Transverse colon (tissue), 4 donors: ENCODE results near the gene COA6. TPM values are rescaled to one million over a fixed set of nuclear protein-coding genes. Genes with fewer than 3 reads are reported as not detected.
A peak's percentile ranks its signal among the peaks of the same experiment; 100 is the strongest.
"Not testable (repeated sequence)": the region's sequence is repeated elsewhere in the genome, so short reads cannot be mapped to it uniquely, and the experiment has no call there.

ENCODE experiments used
- DNase-seq: peaks from one replicate; pipeline ENCODE4 v3.0.0-alpha.2; 2019
- H3K27ac ChIP-seq, 4 donors: fragments of 200-600 bp; sonication (generic); 2 replicates each; pipeline ENCODE4 v1.5.1; 2016 to 2018; ENCODE audit warnings: inconsistent platforms in 4 of 4
- H3K27me3 ChIP-seq: fragments of 200-600 bp; sonication (generic); 2 replicates; pipeline ENCODE4 v1.5.1; 2017; ENCODE audit warnings: inconsistent platforms
- H3K36me3 ChIP-seq, 4 donors: fragments of 200-600 bp; sonication (generic); 2 replicates each; pipeline ENCODE4 v1.5.1; 2017 to 2019; ENCODE audit warnings: inconsistent platforms in 4 of 4
- H3K4me1 ChIP-seq, 4 donors: fragments of 200-600 bp; sonication (generic); 2 replicates each; pipeline ENCODE4 v1.5.1; 2017 to 2020; ENCODE audit warnings: inconsistent platforms in 4 of 4
- H3K4me3 ChIP-seq, 4 donors: fragments of 200-600 bp; sonication (generic); 1 replicate in 1 of 4; 2 replicates in 3 of 4; pipeline versions ENCODE4 v1.5.1 to v1.6.1; 2017 to 2019; ENCODE audit warnings: inconsistent platforms in 4 of 4
- H3K9me3 ChIP-seq, 2 donors: fragments of 200-600 bp; sonication (generic); 2 replicates each; pipeline ENCODE4 v1.5.1; 2017 to 2019; ENCODE audit warnings: inconsistent platforms in 2 of 2
- EP300 ChIP-seq: sonication (generic); formaldehyde crosslinking; IDR thresholded peaks from one replicate; pipeline ENCODE4 v1.6.1; 2017; ENCODE audit warnings: antibody characterized with exemption, low read depth
- POLR2A ChIP-seq: fragments of 450-650 bp; IDR thresholded peaks from one replicate; pipeline ENCODE4 v1.6.1; 2016; ENCODE audit warnings: antibody characterized with exemption, mild to moderate bottlenecking, moderate library complexity
- POLR2AphosphoS5 ChIP-seq, 3 donors: sonication (generic); formaldehyde crosslinking; IDR thresholded peaks; one replicate each; pipeline ENCODE4 v1.6.1; 2016; ENCODE audit warnings: antibody characterized with exemption in 3 of 3
- WGBS, 2 donors: methylation state at CpG; one replicate each; pipeline ENCODE4 v1.1.5; 2018; ENCODE audit warnings: low coverage in 1 of 2; 5-methylcytosine and 5-hydroxymethylcytosine counted together
- in situ Hi-C, 4 donors: fragments of 200-750 bp; cut with MboI; loops; one replicate each; pipeline versions ENCODE4 v1.15.0 to v1.15.1; 2017; ENCODE audit warnings: low sequenced_read_pairs in 3 of 4, low pct_ligation_motif_present in 1 of 4, low pct_unique_long_range_greater_than_20kb in 1 of 4
- intact Hi-C: fragments of 100-400 bp; cut with DNase I; formaldehyde crosslinking; loops from one replicate; pipeline ENCODE4 v1.15.1; 2023; ENCODE audit warnings: low total_unique reads
- total RNA-seq, 4 donors: library from RNA; depleted of rRNA; stranded (reverse); fragments of >200 nt; gene quantifications; one replicate each; pipeline ENCODE4 v1.1.0, GENCODE V29; 2016
- TF ChIP-seq, protein P1 (sequence below), 5 experiments: fragments of 200-600 bp in 3 of 5; fragments of 450-650 bp in 2 of 5; sonication (generic) in 3 of 5; IDR thresholded peaks; 1 replicate in 2 of 5; 2 replicates in 3 of 5; pipeline ENCODE4 v1.5.1; 2016 to 2017; ENCODE audit warnings: antibody characterized with exemption in 5 of 5, inconsistent platforms in 3 of 5, mild to moderate bottlenecking in 2 of 5, moderate library complexity in 1 of 5

Gene COA6
- total RNA-seq, 4 donors from 2014 or later: 13.7 to 21.6 (median 15.7) TPM; not detected in 1

GRCh38 chr1:234345237-234345636 is 28.0 kb upstream of the COA6 start:
- no peaks in the 10 kb centered on the region for H3K36me3 ChIP-seq
- in situ Hi-C loops (no loop called here), intact Hi-C loops (no loop called here)
- no peaks in the 10 kb centered on the region for H3K4me1 ChIP-seq
- no peak for DNase-seq
- no peak overlapping the region for H3K27ac ChIP-seq
- H3K9me3 ChIP-seq: no peaks in the 10 kb centered on the region
- H3K4me3 ChIP-seq: no peak overlapping the region
- TF ChIP-seq POLR2A (no peak), EP300 (no peak)
- 86% methylated on average over 1 of the region's 1 CpG; no CpG with 5 or more reads in 1 of the 2 donors for WGBS, 2 donors
- H3K27me3 ChIP-seq: peaks cover 5% of the 10 kb centered on the region

GRCh38 chr1:234348964-234349363 is 24.3 kb upstream of the COA6 start:
- intact Hi-C loops: no loop called here
- TF ChIP-seq EP300: no peak
- no peak for TF ChIP-seq POLR2AphosphoS5 (IDR thresholded peaks at IDR 0.05)
- no peak for TF ChIP-seq POLR2A
- TF ChIP-seq, protein P1, sequence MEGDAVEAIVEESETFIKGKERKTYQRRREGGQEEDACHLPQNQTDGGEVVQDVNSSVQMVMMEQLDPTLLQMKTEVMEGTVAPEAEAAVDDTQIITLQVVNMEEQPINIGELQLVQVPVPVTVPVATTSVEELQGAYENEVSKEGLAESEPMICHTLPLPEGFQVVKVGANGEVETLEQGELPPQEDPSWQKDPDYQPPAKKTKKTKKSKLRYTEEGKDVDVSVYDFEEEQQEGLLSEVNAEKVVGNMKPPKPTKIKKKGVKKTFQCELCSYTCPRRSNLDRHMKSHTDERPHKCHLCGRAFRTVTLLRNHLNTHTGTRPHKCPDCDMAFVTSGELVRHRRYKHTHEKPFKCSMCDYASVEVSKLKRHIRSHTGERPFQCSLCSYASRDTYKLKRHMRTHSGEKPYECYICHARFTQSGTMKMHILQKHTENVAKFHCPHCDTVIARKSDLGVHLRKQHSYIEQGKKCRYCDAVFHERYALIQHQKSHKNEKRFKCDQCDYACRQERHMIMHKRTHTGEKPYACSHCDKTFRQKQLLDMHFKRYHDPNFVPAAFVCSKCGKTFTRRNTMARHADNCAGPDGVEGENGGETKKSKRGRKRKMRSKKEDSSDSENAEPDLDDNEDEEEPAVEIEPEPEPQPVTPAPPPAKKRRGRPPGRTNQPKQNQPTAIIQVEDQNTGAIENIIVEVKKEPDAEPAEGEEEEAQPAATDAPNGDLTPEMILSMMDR (IDR thresholded peaks at IDR 0.05): no peak
- in situ Hi-C loops: no loop called here

DNA sequence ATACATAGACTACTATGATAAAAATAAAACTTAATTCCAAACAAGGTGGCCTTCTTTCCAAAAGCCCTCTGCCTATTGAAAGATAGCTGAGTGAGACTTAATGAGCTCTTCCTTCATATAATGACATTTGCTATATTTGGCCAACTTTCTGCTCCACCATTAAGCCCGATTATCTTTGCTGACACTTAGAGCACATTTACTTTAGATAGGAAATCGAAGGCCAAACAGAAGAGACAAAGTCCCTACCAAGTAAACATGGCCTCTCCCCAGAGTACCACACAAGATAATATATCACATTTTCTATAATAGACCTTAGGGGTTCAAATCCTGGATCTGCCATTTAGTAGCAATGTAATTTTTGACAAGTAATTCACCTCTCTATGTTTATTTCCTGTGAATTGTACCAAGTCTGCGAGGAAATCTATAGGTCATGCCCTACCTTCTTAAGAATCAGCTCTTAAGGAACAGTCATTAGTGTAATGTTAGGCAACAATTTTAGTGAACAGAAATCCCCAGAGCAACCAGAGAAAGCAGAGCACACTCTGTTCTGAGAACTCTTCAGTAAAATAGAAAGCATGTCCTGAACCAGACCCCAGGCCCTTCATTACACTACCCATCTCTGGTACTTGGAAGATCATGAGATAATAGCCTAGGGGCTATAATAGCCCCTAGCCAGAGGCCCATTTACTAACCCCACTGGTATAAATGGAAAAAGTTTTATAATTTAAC is 17.3 kb upstream of the COA6 start:
- H3K9me3 ChIP-seq: no peaks in the 10 kb centered on the region
- H3K4me1 ChIP-seq: no peaks in the 10 kb centered on the region
- no peak overlapping the region for H3K4me3 ChIP-seq
- no peak overlapping the region for H3K27ac ChIP-seq
- 70 to 72% methylated on average over 3 of the region's 3 CpGs for WGBS, 2 donors
- intact Hi-C loops: no loop called here
- peaks cover 18% of the 10 kb centered on the region for H3K27me3 ChIP-seq
- H3K36me3 ChIP-seq: no peaks in the 10 kb centered on the region
- no peak for DNase-seq
- in situ Hi-C loops: no loop called here
- TF ChIP-seq, protein P1 (IDR thresholded peaks at IDR 0.05): no peak
- TF ChIP-seq POLR2AphosphoS5 (IDR thresholded peaks at IDR 0.05): no peak

More at GRCh38 chr1:234348964-234349363, 24.3 kb upstream of the COA6 start:
- 65 to 74% methylated on average over 4 of the region's 4 CpGs for WGBS, 2 donors
- Histone ChIP-seq H3K27ac (no peak overlapping the region), H3K4me3 (no peak overlapping the region), H3K4me1 (no peaks in the 10 kb centered on the region), H3K27me3 (peaks cover 27% of the 10 kb centered on the region), H3K36me3 (no peaks in the 10 kb centered on the region), H3K9me3 (no peaks in the 10 kb centered on the region)
- no peak for DNase-seq

DNA sequence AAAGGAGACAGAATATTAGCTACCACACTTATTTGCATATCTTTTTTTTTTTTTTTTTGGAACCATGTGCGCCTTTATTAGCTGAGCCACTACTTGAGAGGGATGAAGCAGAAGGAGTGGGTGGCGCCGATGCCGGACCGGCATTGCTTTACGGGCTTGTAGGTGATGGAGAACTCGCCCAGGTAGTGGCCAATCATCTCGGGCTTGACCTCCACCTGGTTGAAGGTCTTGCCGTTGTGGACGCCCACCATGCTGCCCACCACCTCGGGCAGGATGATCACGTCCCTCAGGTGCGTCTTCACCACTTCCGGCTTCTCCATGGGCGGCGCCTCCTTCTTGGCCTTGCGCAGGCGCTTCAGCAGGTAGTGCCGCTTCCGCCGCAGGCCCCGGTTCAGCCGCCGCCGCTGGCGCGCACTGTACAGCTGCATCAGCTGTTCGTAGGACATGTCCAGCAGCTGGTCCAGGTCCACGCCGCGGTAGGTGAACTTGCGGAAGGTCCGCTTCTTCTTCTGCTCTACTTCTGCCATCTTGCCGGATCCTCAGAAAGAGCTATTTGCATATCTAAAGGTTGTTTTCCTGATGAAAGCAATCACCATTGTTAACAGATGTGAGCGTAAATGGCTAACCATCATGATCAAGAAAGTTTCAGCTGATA is 16.5 kb upstream of the COA6 start:
- Histone ChIP-seq H3K27me3 (peaks cover 11% of the 10 kb centered on the region), H3K4me3 (peak overlapping the region in 3 of 4 donors; percentile 17 to 43 (median 33)), H3K27ac (peak overlapping the region in 2 of 4 donors; percentile 29 to 30)
- 52 to 70% methylated on average over 6 to 34 of the region's 35 CpGs for WGBS, 2 donors
- TF ChIP-seq POLR2A (peak; percentile 41), POLR2AphosphoS5 (IDR thresholded peaks at IDR 0.05) (peak in 1 of 3 donors; percentile 20)
- H3K36me3 ChIP-seq, H3K9me3 ChIP-seq, intact Hi-C loops, in situ Hi-C loops, H3K4me1 ChIP-seq: not testable (repeated sequence)
- peak; percentile 57 for DNase-seq

DNA sequence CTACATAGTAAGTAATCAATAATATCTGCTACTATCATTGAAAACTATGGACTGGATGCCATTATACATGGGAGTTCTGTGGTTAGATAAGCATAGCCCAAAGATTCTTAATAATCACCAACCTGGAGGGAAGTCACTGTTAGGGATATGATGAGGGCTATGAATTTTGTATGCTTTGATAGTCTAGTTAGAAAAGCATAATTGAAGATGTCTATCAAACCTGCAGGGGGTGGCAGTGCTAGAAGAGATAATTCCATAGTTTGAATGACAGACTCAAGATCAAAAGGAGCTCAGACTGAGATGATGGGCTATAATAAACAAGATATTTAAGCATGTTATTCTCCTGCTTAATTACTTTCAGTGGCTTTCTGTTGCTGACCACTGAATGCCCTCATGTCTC is 15.4 kb upstream of the COA6 start:
- no peaks in the 10 kb centered on the region for H3K9me3 ChIP-seq
- peaks cover 3% of the 10 kb centered on the region for H3K27me3 ChIP-seq
- H3K4me1 ChIP-seq: no peaks in the 10 kb centered on the region
- H3K4me3 ChIP-seq: no peak overlapping the region
- no peak overlapping the region for H3K27ac ChIP-seq
- H3K36me3 ChIP-seq: no peaks in the 10 kb centered on the region
- in situ Hi-C loops: no loop called here
- no peak for DNase-seq
- TF ChIP-seq, protein P1 (IDR thresholded peaks at IDR 0.05): no peak
- intact Hi-C loops: no loop called here
